SK-N-SH treated with all-trans-retinoic acid at 6 μM for 48 hours (cell line): ENCODE data around the gene ARG1.

Source experiments
- ATAC-seq: fragments of 200-7000 bp; cut with Tn5 transposase; 3 replicates; pipeline ENCODE4 v1.9.1; 2020; ENCODE audit warnings: mild to moderate bottlenecking, moderate library complexity
- ARNTL ChIP-seq: fragments of 450-650 bp; formaldehyde crosslinking; IDR thresholded peaks from 2 replicates; pipeline ENCODE4 v1.5.0; 2020; ENCODE audit warnings: low read depth, mild to moderate bottlenecking, moderate library complexity, borderline replicate concordance
- BACH2 ChIP-seq: fragments of 250-450 bp; sonication (Bioruptor Pico); IDR thresholded peaks from 2 replicates; pipeline ENCODE4 v1.9.0; 2021; ENCODE audit warnings: mild to moderate bottlenecking, borderline replicate concordance
- CSDC2 ChIP-seq: fragments of 250-450 bp; sonication (Bioruptor Pico); IDR thresholded peaks from 2 replicates; pipeline ENCODE4 v1.5.0; 2020; ENCODE audit warnings: mild to moderate bottlenecking, moderate library complexity
- ESRRG ChIP-seq: fragments of 250-450 bp; sonication (Bioruptor Pico); IDR thresholded peaks from 2 replicates; pipeline ENCODE4 v1.6.1; 2021; ENCODE audit warnings: mild to moderate bottlenecking
- GLIS3 ChIP-seq: fragments of 250-450 bp; sonication (Bioruptor Pico); IDR thresholded peaks from 2 replicates; pipeline ENCODE4 v1.5.0; 2020; ENCODE audit warnings: mild to moderate bottlenecking, moderate library complexity
- ISL1 ChIP-seq: fragments of 250-450 bp; sonication (Bioruptor Pico); IDR thresholded peaks from 2 replicates; pipeline ENCODE4 v2.1.2; 2022; ENCODE audit warnings: mild to moderate bottlenecking, moderate library complexity
- OSR1 ChIP-seq: fragments of 250-450 bp; sonication (Bioruptor Pico); IDR thresholded peaks from 2 replicates; pipeline ENCODE4 v1.8.0; 2022; ENCODE audit warnings: moderate library complexity, mild to moderate bottlenecking, inconsistent platforms
- PPARA ChIP-seq: fragments of 250-450 bp; sonication (Bioruptor Pico); IDR thresholded peaks from 2 replicates; pipeline ENCODE4 v1.5.0; 2020; ENCODE audit warnings: mild to moderate bottlenecking, borderline replicate concordance
- RARB ChIP-seq: fragments of 250-450 bp; sonication (Bioruptor Pico); IDR thresholded peaks from 2 replicates; pipeline ENCODE4 v1.8.0; 2021; ENCODE audit warnings: mild to moderate bottlenecking, moderate library complexity
- SNAI2 ChIP-seq: fragments of 250-450 bp; sonication (Bioruptor Pico); IDR thresholded peaks from 2 replicates; pipeline ENCODE4 v1.5.0; 2020; ENCODE audit warnings: mild to moderate bottlenecking, moderate library complexity
- TCF4 ChIP-seq: fragments of 250-450 bp; sonication (Bioruptor Pico); IDR thresholded peaks from 2 replicates; pipeline ENCODE4 v1.8.0; 2021; ENCODE audit warnings: mild to moderate bottlenecking, moderate library complexity, borderline replicate concordance
- TOX ChIP-seq: fragments of 250-450 bp; sonication (Bioruptor Pico); IDR thresholded peaks from 2 replicates; pipeline ENCODE4 v1.8.0; 2021; ENCODE audit warnings: mild to moderate bottlenecking, moderate library complexity, borderline replicate concordance
- ZFP3 ChIP-seq: fragments of 250-450 bp; sonication (Bioruptor Pico); IDR thresholded peaks from 2 replicates; pipeline ENCODE4 v1.5.0; 2020; ENCODE audit warnings: mild to moderate bottlenecking, moderate library complexity
- ZFP30 ChIP-seq: fragments of 450-650 bp; formaldehyde crosslinking; IDR thresholded peaks from 2 replicates; pipeline ENCODE4 v1.5.0; 2022; ENCODE audit warnings: mild to moderate bottlenecking, moderate library complexity
- ZNF565 ChIP-seq: fragments of 450-650 bp; formaldehyde crosslinking; conservative IDR thresholded peaks from 2 replicates; pipeline ENCODE4 v1.5.0; 2020; ENCODE audit warnings: low read depth, mild to moderate bottlenecking, moderate library complexity
- ZNF70 ChIP-seq: fragments of 450-650 bp; formaldehyde crosslinking; IDR thresholded peaks from 2 replicates; pipeline ENCODE4 v1.5.0; 2020; ENCODE audit warnings: mild to moderate bottlenecking, moderate library complexity
- ZNF8 ChIP-seq: fragments of 450-650 bp; formaldehyde crosslinking; IDR thresholded peaks from 2 replicates; pipeline ENCODE4 v1.5.0; 2020; ENCODE audit warnings: mild to moderate bottlenecking, moderate library complexity
- TF ChIP-seq, protein P1 (sequence below): fragments of 250-450 bp; sonication (Bioruptor Pico); IDR thresholded peaks from 2 replicates; pipeline ENCODE4 v1.5.0; 2020; ENCODE audit warnings: mild to moderate bottlenecking, moderate library complexity
- TF ChIP-seq, protein P2 (sequence below): fragments of 250-450 bp; sonication (Bioruptor Pico); IDR thresholded peaks from 2 replicates; pipeline ENCODE4 v1.8.0; 2021; ENCODE audit warnings: low read depth, mild to moderate bottlenecking, moderate library complexity, borderline replicate concordance
- TF ChIP-seq, protein P3 (sequence below): fragments of 250-450 bp; sonication (Bioruptor Pico); IDR thresholded peaks from 2 replicates; pipeline ENCODE4 v1.5.1; 2020; ENCODE audit warnings: low read depth, mild to moderate bottlenecking, moderate library complexity
- TF ChIP-seq, protein P4 (sequence below): fragments of 250-450 bp; sonication (Bioruptor Pico); IDR thresholded peaks from 2 replicates; pipeline ENCODE4 v1.8.0; 2020; ENCODE audit warnings: mild to moderate bottlenecking, moderate library complexity, borderline replicate concordance

The ARG1 gene

DNA sequence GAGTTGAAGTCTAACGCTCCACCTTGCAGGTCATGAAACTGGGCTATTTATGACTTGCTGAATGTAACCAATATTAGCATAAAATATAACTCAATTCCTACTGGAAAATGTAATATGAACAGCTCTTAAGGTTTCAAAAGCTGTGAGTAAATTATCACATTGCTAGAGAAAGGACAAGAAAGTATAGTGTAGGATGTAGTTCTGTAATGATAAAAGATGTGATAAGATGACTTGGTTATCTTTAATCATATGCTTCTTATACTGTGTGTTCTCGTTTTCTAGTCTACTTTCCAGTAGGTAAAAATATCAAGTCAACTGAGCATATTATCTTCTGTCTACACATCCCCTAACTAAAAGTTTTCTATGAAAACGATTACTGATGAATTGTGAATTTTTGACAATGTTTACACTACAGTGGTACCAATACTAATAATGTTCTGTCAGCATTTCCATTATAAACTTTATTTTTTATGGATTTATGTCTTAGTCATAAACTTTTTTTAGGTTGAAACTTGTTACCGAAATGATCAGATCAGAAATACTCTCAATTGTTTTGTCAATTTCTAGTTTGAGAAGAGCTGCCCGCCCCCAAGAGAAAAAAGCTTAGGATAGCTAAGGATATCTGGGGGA, 40.4 kb downstream of the ARG1 start:
- TF ChIP-seq ZFP30 (no peak), ZFP3 (CRISPR knock-in tag) (no peak), GLIS3 (CRISPR knock-in tag) (no peak), OSR1 (CRISPR knock-in tag) (no peak), SNAI2 (CRISPR knock-in tag) (no peak), TOX (no peak), CSDC2 (CRISPR knock-in tag) (no peak)
- TF ChIP-seq, protein P1, sequence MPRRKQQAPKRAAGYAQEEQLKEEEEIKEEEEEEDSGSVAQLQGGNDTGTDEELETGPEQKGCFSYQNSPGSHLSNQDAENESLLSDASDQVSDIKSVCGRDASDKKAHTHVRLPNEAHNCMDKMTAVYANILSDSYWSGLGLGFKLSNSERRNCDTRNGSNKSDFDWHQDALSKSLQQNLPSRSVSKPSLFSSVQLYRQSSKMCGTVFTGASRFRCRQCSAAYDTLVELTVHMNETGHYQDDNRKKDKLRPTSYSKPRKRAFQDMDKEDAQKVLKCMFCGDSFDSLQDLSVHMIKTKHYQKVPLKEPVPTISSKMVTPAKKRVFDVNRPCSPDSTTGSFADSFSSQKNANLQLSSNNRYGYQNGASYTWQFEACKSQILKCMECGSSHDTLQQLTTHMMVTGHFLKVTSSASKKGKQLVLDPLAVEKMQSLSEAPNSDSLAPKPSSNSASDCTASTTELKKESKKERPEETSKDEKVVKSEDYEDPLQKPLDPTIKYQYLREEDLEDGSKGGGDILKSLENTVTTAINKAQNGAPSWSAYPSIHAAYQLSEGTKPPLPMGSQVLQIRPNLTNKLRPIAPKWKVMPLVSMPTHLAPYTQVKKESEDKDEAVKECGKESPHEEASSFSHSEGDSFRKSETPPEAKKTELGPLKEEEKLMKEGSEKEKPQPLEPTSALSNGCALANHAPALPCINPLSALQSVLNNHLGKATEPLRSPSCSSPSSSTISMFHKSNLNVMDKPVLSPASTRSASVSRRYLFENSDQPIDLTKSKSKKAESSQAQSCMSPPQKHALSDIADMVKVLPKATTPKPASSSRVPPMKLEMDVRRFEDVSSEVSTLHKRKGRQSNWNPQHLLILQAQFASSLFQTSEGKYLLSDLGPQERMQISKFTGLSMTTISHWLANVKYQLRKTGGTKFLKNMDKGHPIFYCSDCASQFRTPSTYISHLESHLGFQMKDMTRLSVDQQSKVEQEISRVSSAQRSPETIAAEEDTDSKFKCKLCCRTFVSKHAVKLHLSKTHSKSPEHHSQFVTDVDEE (CRISPR knock-in tag): no peak
- TF ChIP-seq, protein P2, sequence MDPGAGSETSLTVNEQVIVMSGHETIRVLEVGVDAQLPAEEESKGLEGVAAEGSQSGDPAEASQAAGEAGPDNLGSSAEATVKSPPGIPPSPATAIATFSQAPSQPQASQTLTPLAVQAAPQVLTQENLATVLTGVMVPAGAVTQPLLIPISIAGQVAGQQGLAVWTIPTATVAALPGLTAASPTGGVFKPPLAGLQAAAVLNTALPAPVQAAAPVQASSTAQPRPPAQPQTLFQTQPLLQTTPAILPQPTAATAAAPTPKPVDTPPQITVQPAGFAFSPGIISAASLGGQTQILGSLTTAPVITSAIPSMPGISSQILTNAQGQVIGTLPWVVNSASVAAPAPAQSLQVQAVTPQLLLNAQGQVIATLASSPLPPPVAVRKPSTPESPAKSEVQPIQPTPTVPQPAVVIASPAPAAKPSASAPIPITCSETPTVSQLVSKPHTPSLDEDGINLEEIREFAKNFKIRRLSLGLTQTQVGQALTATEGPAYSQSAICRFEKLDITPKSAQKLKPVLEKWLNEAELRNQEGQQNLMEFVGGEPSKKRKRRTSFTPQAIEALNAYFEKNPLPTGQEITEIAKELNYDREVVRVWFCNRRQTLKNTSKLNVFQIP (CRISPR knock-in tag): no peak
- TF ChIP-seq, protein P3, sequence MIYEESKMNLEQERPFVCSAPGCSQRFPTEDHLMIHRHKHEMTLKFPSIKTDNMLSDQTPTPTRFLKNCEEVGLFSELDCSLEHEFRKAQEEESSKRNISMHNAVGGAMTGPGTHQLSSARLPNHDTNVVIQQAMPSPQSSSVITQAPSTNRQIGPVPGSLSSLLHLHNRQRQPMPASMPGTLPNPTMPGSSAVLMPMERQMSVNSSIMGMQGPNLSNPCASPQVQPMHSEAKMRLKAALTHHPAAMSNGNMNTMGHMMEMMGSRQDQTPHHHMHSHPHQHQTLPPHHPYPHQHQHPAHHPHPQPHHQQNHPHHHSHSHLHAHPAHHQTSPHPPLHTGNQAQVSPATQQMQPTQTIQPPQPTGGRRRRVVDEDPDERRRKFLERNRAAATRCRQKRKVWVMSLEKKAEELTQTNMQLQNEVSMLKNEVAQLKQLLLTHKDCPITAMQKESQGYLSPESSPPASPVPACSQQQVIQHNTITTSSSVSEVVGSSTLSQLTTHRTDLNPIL (CRISPR knock-in tag): no peak

DNA sequence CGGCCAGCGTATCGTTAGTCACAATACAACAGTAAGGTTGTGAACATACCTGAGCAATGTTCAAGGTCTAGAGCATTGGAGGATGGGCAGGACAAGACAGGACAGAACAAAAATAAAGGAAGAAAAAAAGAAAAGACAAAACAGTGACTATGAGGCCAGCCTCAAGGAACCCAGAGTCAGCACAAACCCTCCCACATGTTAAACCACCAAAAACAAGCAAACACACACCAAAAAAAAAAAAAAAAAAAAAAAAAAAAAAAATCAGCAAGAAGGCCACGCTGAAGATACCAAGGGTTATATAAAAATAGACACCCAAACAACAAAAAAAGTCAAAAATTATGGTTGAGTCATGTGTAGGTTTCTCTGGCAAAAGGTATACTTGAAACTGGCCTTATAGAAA, 42.2 kb downstream of the ARG1 start:
- TF ChIP-seq ESRRG (no peak), RARB (CRISPR knock-in tag) (no peak), ZNF70 (CRISPR knock-in tag) (no peak), OSR1 (CRISPR knock-in tag) (no peak), PPARA (no peak), ZNF565 (CRISPR knock-in tag) (no peak), ZFP30 (no peak)
- no peak for ATAC-seq

More for the DNA sequence above, 40.4 kb downstream of the ARG1 start:
- no peak for ATAC-seq

DNA sequence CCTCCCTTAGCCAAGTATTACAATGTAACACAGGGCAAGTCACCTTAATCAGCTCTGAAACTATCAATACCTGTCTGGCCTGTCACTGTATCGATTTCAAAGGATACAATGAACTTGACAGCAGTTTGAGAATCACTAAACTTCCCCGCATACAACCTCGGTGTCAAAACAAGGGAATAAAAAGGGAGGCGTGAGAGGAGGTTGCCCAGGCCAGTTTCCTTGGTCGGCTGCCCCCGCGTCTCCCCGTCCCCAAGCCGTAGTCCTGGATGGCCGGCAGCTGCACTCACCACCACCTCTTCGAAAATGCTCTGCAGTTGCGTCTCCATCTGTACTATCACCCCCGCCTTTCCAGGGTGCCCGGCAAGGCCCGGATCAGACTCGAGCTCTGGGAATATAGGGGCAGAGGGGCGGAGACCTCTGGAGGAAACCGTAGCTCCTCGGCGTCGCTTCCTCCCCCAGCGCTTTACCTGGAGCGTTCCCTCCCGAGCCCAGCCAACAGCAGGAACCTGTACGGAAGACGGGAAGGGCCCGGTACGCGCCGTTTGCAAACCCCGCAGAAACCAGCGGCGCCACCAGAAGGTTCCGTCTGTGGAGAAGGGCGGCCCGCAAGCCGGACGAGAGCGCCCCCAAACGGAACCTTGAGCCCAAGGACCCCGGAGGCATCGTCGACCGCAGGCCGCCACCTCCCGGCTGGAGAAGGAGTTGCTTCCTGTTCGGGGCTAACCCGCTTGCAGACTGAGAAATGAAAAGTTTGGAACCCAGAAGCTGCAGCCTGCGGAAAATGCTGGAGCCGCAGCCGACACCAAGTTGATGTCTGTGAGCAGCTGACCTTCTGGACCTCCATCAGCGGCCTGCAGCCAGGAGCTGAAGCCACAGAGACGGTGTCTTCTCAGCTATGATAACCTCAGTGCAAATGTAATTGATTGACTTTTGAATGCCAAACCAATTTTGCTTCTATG, 55.0 kb downstream of the ARG1 start, which contains the start of gene MED23:
TSS of gene MED23 (minus strand) at position 519 of the 959 bp plus-strand sequence. CDS start at position 326, 193 bp downstream.
- ATAC-seq: peak; percentile 99
- TF ChIP-seq, protein P2 (CRISPR knock-in tag): 0 out of 2 replicates have a peak, but pooled peaks have one; percentile 65
- TF ChIP-seq ZNF565 (CRISPR knock-in tag) (no peak), TCF4 (CRISPR knock-in tag) (no peak), SNAI2 (CRISPR knock-in tag) (no peak), RARB (CRISPR knock-in tag) (no peak), ZFP30 (no peak), ARNTL (no peak), ESRRG (no peak), GLIS3 (CRISPR knock-in tag) (no peak), ZNF70 (CRISPR knock-in tag) (no peak), CSDC2 (CRISPR knock-in tag) (peak; percentile 64; the same call in 1 of the 2 replicates), OSR1 (CRISPR knock-in tag) (no peak), BACH2 (no peak), ISL1 (CRISPR knock-in tag) (no peak), ZNF8 (CRISPR knock-in tag) (no peak), TOX (no peak)
- TF ChIP-seq, protein P1 (CRISPR knock-in tag): peak; percentile 81
- TF ChIP-seq, protein P3 (CRISPR knock-in tag): no peak
- TF ChIP-seq, protein P4, sequence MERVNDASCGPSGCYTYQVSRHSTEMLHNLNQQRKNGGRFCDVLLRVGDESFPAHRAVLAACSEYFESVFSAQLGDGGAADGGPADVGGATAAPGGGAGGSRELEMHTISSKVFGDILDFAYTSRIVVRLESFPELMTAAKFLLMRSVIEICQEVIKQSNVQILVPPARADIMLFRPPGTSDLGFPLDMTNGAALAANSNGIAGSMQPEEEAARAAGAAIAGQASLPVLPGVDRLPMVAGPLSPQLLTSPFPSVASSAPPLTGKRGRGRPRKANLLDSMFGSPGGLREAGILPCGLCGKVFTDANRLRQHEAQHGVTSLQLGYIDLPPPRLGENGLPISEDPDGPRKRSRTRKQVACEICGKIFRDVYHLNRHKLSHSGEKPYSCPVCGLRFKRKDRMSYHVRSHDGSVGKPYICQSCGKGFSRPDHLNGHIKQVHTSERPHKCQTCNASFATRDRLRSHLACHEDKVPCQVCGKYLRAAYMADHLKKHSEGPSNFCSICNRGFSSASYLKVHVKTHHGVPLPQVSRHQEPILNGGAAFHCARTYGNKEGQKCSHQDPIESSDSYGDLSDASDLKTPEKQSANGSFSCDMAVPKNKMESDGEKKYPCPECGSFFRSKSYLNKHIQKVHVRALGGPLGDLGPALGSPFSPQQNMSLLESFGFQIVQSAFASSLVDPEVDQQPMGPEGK (CRISPR knock-in tag): no peak
